H1 (cell line): ENCODE results near the gene DMBT1. TPM values are rescaled to one million over a fixed set of nuclear protein-coding genes. Genes with fewer than 3 reads are reported as not detected.

Experiments
- CTCF ChIP-seq, 3 experiments: IDR thresholded peaks; 1 replicate in 2 of 3; 2 replicates in 1 of 3; pipeline versions ENCODE4 v1.5.1 to v1.6.1; 2011; ENCODE audit warnings: low read length in 3 of 3, mild to moderate bottlenecking in 3 of 3, inconsistent platforms in 2 of 3, low read depth in 1 of 3, moderate library complexity in 1 of 3; ENCODE audit not compliant: insufficient read depth in 1 of 3; ENCODE audit errors: control extremely low read depth in 1 of 3
- polyA plus RNA-seq, 7 experiments: library from polyadenylated mRNA; depleted of rRNA in 3 of 7; stranded (reverse) in 5 of 7; unstranded in 2 of 7; fragments of >200 nt in 5 of 7; fragments of 200-250 nt in 2 of 7; gene quantifications; 1 replicate in 5 of 7; 2 replicates in 1 of 7; 4 replicates in 1 of 7; pipeline versions ENCODE4 v1.2.1 to v1.2.3, GENCODE V29; 2011 to 2013; ENCODE audit warnings: missing spikeins in 2 of 7, mixed read lengths in 2 of 7
- total RNA-seq: library from RNA; stranded (reverse); fragmentation: NEBNext Ultra II Directional; extraction: Animal tissue kit (Norgen Biotek cat#: 25700); gene quantifications from 2 replicates; pipeline ENCODE4 v1.2.1, GENCODE V29; 2021

The DMBT1 gene
- total and polyA plus RNA-seq, 2 of the 8 experiments (the other 6 are each of a cell fraction or from before 2014, with no cell fraction given), result 0.03 TPM; not detected in 1

- peak; percentile 88 to 91 (median 88) for TF ChIP-seq CTCF (IDR thresholded peaks at IDR 0.05; ENCODE audit: control extremely low read depth in 1 of 3, insufficient read depth in 1 of 3, low read depth in 1 of 3, low read length in 3 of 3)
These were observed 88.3 kb downstream of the DMBT1 start (continued) for GRCh38 chr10:122648599-122649428.
